ENCODE results near the gene ESR1.
"Not testable (repeated sequence)": the region's sequence is repeated elsewhere in the genome, so short reads cannot be mapped to it uniquely, and the experiment has no call there.

ESR1 gene

GRCh38 chr6:152099446-152100182 is 292.1 kb downstream of the ESR1 start:
- DNase-seq: no peak

GRCh38 chr6:152100183-152100618 is 292.7 kb downstream of the ESR1 start:
- no peak for DNase-seq

GRCh38 chr6:152107973-152108372 is 300.5 kb downstream of the ESR1 start:
- no peak for DNase-seq

- DNase-seq: no peak
Observed at GRCh38 chr6:152110886-152111820, 303.7 kb downstream of the ESR1 start.

- DNase-seq: no peak
Observed at GRCh38 chr6:152112491-152113261, 305.2 kb downstream of the ESR1 start.

- DNase-seq: no peak
Observed at GRCh38 chr6:152117156-152118133, 310.0 kb downstream of the ESR1 start.

- no peak for DNase-seq
Observed at GRCh38 chr6:152118224-152118623, 310.7 kb downstream of the ESR1 start.

GRCh38 chr6:152118678-152119077 is 311.2 kb downstream of the ESR1 start:
- no peak for DNase-seq

- no peak for DNase-seq
Observed at GRCh38 chr6:152119831-152120230, 312.3 kb downstream of the ESR1 start.

- peak; percentile 11 for DNase-seq
Observed at GRCh38 chr6:152121910-152122309, 314.4 kb downstream of the ESR1 start.

- no peak for DNase-seq
Observed at GRCh38 chr6:152122434-152122833, 315.0 kb downstream of the ESR1 start.

GRCh38 chr6:152123076-152123475 is 315.6 kb downstream of the ESR1 start:
- DNase-seq: no peak

- peak; percentile 70 for DNase-seq
Observed at GRCh38 chr6:152124429-152125074, 317.1 kb downstream of the ESR1 start.

GRCh38 chr6:152127432-152128165 is 320.1 kb downstream of the ESR1 start:
- DNase-seq: no peak

- no peak for DNase-seq
Observed at GRCh38 chr6:152129691-152130151, 322.2 kb downstream of the ESR1 start.

- DNase-seq: no peak
Observed at GRCh38 chr6:152130441-152130840, 323.0 kb downstream of the ESR1 start.

- DNase-seq: no peak
Observed at GRCh38 chr6:152135755-152136448, 328.4 kb downstream of the ESR1 start.

- no peak for DNase-seq
Observed at GRCh38 chr6:152136449-152136825, 329.0 kb downstream of the ESR1 start.

GRCh38 chr6:152138344-152138743 is 330.9 kb downstream of the ESR1 start:
- not testable (repeated sequence) for DNase-seq

GRCh38 chr6:152142105-152142504 is 334.6 kb downstream of the ESR1 start:
- no peak for DNase-seq
